ENCODE data around the gene SNCAIP.
"Not testable (repeated sequence)": the region's sequence is repeated elsewhere in the genome, so short reads cannot be mapped to it uniquely, and the experiment has no call there.

SNCAIP gene

DNA sequence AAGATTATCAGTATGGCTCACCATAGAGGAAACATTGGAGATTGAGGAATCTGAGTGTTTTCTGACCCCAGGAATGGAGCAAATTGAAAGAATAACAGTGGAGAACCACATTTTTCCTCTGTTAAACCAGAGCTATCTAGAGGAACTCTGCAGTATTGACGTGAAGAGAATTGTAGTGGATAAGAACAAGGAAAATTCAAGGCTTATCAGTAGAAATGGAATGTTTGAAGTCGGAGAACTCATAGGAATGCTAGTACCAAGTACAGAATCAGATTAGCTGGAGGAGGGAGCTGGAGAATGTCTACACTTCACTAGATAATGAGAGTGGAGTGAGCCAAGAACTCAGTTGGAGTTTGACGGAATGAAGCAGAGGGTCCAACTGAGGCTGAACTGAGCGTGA, 50.3 kb downstream of the SNCAIP start:
- DNase-seq (ENCODE audit: low spot score), result no peak

DNA sequence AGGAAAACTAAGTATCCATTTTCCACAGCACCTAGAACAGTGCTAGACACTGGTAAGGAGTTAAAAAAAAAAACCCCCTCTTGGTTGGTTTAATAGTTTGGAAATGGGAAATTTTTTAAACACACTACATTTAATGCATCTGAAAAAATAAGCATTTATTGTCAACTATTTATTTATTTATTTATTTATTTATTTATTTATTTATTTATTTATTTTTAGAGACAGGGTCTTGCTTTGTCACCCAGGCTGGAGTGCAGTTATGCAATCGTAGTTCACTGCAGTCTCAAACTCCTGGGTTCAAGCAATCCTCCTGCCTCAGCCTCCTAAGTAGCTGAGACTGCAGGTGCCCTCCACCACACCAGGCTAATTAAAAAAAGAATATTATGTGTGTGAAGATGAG, 51.6 kb downstream of the SNCAIP start:
- no peak for DNase-seq (ENCODE audit: low spot score)

DNA sequence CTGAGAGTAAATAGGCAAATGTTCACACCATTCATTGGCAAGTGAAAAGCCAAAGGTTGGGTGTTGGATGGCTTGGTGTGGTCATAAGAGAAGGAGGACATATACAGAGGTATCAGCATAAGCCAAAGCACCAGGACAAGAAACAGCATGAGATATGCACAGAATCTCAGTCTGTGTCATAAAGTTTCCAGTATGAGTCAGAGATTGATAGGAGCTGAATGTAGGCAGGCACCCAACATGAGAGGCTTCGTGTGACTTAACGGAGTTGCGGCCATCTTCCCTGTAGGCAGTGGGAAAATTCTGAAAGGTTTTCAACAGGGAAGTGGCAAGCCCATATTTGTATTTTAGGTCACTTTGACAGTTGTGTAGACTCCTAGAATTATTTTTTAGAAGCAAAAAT, 54.5 kb downstream of the SNCAIP start:
- DNase-seq (ENCODE audit: low spot score), result no peak

DNA sequence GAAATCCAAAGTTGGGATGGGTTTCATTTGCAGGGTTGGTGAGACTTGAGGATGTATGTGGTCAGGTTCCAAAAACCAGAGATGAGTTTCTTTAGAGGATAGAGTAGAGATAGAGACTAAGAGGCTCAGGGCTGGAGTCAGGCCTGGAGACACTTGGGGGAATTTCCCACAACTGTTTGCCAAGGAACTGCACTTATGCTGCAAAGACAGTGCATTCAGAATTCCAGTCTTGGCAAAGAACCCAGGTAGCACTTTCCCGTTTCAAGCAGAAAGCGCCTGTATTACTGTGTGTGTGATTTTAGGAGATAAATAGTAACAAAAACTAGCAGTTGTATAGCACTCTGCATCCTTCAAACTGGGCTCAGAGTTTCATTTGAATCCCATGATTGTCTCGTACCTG, 55.4 kb downstream of the SNCAIP start:
- DNase-seq (ENCODE audit: low spot score), result no peak

DNA sequence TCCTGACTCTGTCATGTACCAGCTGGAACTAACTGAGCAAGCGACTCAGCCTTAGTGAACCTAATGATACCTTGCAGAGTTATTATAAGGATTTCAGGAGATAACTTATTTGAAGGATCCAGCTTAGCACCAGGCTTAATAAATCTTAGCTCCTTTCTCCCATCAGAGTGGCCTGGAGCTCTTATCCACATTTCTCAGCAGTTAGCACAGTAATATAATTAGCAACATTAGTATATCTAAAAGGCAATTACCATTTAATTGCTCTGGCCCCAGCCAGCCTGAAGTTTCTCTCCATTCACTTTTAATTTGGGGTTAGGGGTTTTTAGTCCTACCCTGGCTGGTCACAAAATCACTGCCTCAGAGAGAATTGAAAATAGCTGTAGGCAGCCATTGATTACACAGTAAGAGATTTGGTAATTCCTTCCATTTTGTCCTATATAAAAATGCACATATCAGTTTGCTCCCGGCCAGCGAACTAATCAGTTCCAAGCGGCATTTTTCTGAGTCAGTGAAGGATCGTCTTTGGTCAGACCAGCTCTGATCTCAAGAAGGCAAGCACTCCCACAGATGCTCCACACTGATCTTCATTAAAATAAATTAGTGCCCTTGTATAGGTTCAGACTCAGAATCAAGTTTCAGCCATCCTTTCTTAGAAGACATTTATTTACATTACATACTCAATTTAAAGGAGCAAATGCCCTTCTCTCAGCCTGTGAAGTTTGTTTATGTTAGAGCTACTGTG, 56.6 kb downstream of the SNCAIP start:
- DNase-seq (ENCODE audit: low spot score), result no peak

DNA sequence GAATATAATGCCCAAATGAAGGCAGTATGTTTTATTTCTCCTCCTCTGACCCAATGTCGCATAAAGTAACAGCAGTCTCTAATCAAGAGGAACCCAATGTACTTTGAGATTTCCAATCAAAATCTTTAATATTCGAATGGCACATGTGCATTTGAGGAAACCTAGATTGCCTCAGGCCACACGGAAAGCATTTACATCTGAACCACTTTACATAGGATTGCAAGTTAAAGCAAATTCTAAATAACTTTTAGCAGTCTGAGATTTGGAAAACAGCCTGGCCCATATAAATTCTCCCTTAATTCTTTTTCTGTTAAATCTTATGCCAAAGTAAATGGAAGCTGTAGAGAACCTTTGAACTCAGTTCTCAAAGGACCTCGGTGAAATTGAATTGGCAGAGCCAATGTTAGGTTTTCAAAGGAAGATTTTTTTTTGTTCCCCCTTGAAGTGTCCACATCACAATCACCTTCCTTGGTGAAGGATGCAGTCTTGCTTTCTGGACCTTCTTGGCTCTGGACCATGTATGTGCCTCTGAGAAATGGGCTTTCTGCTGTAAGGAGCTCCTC, 57.3 kb downstream of the SNCAIP start:
- DNase-seq (ENCODE audit: low spot score), result no peak

DNA sequence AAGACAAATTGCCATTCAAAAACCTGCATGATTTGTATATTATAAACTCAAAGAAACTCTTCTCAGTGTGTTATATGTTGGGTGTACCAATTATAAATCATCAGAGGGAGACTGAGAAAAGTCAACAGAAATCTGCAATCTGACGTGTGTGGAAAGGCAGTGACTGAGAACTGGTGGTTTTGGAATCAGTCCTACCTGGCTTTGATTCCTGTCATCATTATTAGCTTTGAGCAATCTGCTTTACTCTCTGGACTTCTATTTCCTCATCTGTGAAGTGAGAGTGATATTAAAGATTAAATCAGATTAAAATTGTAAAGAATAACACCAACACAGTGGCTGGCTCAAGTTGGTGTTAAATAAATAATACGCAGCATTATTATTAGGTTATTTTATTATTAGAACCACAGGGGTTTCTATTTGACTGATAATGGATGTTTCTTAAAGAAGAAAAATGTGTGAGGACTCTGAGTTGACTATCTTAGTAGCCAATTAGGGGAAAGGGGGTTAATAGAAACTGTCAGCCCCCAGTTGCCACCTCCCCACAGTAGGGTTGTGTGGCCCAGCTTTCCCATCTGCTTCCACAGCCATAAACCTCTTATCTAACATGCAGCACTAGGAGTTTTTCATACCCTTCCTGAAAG, 59.6 kb downstream of the SNCAIP start:
- no peak for DNase-seq (ENCODE audit: low spot score)

DNA sequence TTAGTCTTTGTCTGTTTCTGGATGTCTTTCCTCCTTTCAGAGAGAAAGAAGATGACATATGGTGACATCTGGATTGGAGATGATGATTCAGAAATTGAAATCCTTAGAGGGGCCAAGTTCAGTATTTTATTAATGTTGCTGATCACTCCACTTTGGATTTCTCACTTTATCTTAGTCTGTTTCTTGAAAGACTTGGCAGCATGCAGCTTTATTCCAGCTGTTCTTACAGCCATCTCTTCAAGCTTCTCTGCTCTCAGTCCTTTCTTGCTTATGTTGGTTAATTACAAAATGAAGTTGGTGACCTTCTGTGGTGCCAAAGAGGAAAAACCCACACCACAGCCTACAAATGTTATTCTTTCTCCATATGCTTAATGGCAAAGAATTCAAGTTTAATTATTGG, 62.1 kb downstream of the SNCAIP start:
- DNase-seq (ENCODE audit: low spot score), result no peak

DNA sequence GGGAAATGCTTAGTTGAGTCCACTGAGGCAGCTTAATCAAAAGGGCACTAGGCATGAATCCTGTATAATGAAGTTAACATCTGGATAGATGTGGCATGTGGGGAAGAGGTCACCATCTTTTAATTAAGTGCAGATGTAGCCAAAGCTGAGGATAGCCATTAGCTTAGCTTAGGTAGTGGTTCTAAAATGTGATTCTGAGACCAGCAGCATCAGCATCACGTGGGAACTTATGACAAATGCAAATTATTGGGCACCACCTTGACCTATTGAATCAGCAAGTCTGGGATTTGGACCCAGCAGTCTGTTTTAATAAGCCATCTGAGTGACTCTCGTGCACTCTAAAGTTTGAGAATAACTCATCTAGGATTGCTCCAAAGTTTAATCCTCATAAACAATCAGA, 63.8 kb downstream of the SNCAIP start:
- DNase-seq (ENCODE audit: low spot score), result no peak

DNA sequence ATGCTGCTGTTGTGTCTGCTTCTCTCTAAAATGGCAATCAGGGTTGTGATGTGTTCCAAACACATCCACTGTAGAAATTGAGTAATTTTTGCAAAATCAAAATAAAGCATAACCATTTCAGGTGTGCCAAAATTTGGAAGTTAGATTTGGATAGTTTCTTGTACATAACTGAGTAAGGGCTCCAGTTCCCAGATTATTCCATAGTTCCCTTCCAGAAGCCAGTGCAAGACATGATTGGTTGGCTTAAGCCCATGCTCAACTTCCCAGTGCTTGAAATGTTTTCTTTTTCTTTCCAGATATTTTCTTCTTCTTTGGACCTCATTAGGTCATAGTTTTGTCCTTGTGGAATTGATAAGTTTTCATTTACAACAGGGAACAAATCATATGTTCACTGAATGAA, 64.2 kb downstream of the SNCAIP start:
- no peak for DNase-seq (ENCODE audit: low spot score)

DNA sequence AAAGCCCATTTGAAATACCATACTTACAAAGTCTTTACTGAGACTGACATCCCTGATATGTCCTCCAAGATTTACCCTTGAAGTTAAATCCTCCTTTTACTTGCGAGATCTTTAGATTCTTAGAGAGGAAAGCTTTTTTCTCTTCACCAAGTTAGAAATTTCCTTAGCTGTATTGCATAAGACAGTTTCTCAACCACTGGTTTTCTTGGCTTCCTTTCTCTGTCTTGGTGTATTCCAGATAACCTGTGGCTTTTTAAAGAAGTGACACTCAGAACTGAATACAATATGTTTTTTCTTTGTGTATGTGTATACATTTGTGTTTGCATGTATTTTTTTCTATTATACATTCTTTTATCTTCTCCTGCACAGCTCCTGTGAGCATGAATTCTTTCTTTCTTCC, 65.0 kb downstream of the SNCAIP start:
- no peak for DNase-seq (ENCODE audit: low spot score)

DNA sequence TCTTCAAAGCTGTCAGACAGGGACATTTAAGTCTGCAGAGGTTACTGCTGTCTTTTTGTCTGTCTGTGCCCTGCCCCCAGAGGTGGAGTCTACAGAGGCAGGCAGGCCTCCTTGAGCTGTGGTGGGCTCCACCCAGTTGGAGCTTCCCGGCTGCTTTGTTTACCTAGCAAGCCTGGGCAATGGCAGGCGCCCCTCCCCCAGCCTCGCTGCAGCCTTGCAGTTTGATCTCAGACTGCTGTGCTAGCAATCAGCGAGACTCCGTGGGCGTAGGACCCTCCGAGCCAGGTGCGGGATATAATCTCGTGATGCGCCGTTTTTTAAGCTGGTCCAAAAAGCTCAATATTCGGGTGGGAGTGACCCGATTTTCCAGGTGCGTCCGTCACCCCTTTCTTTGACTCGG, 70.9 kb downstream of the SNCAIP start:
- not testable (repeated sequence) for DNase-seq (ENCODE audit: low spot score)

DNA sequence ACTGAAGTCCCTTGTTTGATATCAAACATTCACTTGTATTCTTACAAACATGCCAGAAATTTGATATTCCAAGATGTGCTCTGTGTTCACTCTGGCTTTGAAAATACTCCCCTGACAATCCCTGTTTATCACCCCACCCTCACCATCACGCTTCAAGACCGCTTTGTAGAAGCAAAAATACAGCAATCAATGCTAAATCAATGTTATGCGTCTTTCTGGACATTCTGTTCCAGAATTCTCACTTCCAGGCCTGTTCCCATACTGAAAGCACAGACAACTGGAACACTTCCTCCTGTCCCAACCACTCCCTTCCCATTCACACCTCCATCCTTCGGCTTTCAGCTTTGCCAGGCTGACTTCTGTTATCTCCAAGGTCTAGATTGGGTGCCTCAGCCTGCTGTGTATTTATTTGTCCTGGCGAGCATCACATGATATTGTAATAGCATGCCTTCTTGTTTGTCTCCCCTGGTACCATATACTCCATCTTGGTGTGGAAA, 72.8 kb downstream of the SNCAIP start:
- no peak for DNase-seq (ENCODE audit: low spot score)

DNA sequence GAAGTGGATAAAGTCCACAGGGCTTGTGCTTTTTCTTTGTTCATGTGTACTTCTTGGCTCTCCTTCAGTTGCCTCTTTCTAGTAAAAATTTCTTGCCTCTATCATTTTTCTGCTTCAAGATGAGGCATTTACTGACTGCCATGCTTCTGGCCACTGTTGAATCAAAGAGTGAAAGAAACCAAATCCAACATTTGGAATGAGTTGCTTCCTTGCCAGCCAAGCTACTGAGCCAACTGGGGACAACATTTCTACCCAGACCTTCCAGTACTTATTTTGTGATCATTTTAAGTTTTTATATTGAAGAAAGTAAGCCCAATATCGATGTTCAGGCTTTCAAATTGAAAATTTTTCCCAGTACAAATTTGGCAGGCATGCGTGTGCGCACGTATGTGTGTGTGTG, 73.2 kb downstream of the SNCAIP start:
- DNase-seq (ENCODE audit: low spot score), result no peak

DNA sequence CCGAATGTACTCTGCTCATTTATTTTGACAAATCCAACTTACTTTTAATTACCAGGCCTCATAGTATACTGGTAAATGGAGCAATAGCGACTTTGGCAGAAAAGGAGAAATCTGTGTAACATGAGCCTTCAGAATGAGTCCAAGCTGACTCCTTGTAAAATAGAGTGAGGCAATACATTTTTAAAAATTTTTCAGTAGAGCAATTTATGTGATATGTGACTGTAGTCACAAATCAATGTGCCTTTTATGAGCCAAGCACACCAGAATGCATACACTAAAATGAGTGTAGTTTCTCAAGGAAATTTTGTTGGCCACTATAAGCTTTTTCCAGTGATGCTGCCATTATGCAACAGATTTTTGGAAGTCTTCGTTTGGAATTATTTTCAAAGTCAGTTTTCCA, 73.8 kb downstream of the SNCAIP start:
- DNase-seq (ENCODE audit: low spot score), result no peak

DNA sequence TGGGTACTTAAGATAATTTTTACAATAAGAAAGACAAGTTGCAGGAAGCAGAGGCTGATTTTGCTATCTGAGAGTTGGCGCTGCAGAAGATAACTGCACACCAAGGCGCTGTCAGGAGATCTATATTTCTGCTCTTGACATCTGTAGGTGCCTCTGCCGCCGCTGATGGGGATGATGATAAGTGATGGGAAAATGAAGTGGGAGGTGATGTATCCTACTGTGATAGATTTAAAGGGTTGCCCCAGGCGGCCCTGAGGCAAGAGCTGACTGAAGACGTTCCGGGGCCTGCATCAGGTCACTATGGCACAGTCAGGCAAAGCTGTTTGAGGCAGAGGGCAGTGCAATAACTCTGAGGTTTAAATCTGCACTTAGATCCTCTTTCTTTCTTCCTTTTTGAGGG, 78.1 kb downstream of the SNCAIP start:
- DNase-seq (ENCODE audit: low spot score), result no peak

DNA sequence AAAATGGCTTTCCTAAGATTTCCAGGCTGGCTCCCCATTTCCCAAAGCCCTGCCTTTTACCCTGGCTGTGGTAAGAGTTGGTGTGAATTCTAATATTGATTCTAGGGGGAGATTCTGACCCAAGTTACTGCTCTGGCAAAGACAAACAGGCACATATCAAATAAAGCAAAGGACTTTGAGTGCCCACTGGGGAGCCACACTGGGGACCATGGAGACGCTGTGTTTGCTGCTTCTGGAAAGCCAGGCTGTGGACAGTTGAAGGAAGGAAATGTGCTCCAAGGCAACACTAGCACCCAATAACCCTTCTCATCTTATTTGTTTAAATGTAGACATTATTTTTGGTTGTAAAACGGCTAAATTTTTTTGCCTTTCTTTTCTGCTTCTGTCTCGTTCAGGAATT, 78.7 kb downstream of the SNCAIP start:
- no peak for DNase-seq (ENCODE audit: low spot score)

DNA sequence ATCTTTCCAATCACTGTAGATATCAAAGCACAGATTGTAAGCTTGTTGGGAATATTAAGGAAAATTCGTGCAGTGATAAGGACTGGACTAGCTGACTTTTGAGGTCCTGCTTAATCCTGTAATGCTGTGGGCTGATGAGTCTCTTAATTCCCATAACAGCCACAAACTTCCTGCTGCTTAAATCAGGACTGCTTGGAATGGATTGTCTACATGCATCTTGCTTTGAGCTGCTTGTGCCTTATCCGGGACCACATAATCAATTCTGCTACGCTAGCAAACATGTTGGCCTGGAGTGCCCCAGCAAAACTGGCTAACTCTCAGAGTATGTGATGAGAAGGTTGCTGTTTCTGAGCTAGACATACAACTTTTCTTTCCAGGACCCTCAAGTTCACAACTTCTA, 79.6 kb downstream of the SNCAIP start:
- no peak for DNase-seq (ENCODE audit: low spot score)

DNA sequence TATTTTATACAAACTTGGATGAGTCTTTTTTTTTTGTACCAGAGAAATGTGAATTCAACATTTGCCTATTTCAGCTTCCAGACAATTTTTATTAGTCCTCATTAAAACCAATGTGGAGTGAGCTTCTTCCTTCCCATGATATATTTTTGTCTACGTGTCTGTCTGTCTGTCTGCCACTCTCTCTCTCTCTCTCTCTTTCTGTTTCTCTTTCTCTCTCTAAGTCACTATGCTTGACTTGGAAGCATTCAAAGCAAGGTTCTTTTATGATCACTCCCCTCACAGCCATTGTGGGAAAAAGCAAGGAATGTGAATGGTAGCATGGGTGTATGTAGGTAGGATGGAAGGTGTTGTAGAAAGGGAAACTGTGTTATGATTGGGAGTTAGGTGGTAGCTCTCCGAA, 80.2 kb downstream of the SNCAIP start:
- DNase-seq (ENCODE audit: low spot score), result no peak

DNA sequence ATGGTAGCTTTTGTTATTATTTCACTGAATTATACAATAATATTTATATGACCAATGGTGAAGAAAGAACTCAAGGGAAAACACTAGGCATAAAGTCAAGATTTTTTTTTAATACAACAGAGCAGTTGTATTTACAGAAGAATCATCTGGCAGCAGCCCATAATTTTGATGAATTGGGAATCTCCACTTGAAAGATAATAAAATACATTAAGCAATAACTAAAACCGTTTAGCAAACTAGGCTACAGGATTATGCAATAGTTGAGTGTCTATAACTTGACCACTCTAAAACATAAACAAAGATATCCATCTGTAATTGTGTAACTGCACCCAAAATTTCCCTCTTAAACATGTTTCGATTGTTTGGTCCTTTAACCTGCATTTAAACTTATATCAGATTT, 80.8 kb downstream of the SNCAIP start:
- DNase-seq (ENCODE audit: low spot score), result no peak

DNA sequence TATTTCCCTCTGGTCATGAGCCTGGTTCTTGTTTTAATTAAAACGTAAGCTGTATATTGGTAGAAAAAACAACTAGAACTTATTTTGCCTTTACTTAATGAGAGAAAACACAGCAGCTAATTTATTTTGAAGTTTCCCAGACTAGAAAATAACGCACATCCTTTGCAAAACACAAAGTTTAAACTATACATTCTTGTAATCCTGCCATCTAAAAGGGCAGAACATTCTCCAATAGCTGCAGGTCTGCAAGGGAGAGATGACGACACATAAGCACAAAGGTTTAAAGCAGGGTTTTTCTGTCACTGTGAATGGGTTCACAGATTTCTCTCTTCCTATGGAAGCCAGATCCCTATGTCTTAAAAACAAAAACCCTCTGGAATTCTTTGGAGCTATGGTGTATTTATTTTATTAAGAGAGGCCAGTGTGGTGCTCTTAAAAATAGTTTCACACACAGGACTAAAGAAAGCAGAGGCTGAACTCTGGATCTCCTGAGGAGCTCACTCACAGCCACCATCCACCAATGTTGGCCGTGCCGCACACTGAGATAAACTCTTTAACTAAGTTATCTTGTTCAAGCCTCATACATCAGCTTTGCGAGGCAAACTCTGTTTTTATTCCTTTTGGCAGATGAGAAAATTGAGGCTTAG, 82.4 kb downstream of the SNCAIP start:
- DNase-seq (ENCODE audit: low spot score), result no peak

DNA sequence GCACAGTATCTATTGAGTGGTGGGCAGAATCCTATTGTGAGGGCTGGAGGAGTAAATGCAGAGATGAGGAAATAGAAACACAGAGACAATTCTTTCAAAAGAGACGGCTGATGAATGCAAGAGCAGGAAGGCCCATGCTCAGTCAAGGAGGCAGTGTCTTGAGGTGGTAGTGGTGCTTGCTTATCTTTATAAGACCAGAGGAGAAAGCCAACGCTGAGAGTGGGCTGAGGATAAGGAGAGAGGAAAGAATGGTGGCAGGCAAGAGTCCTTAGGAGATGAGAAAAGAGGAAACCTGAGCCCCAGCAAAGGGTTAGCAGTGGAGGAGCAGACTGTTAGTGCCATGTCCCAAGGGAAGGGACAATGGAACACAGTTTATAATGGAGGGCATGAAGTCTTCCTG, 86.0 kb downstream of the SNCAIP start:
- DNase-seq (ENCODE audit: low spot score), result no peak

DNA sequence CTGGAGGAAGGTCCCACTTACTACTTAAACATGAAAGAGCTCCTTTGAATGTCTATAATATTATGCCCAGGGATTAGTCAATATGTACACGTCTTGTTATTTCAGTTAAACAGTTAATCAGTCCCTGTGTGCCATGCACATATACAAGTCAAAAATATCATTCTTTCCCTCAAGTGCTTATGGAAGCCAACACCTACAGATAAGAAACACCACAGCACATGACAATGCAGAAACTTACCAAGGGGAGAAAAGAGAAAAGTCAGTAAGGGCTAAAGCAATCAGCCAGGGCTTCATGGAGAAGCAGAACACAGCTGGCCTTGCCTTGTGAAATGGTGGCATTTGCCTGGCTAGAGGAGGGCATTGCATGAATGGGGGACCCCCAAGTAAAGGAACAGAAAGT, 88.3 kb downstream of the SNCAIP start:
- no peak for DNase-seq (ENCODE audit: low spot score)

Measured in left forelimb (tissue), 1 donor.